OCI-LY3 (cell line): ENCODE results near the gene TREH.

Experiments
- EZH2phosphoT487 ChIP-seq: fragments of 200-600 bp; shearing (Covaris generic); IDR thresholded peaks from 2 replicates; pipeline ENCODE4 v1.6.1; 2018; ENCODE audit warnings: antibody characterized with exemption, mixed run types, low read depth
- TF ChIP-seq, protein P1 (sequence below): fragments of 200-600, 300-600 bp; sonication (generic); IDR thresholded peaks from 2 replicates; pipeline ENCODE4 v1.5.1; 2014; ENCODE audit warnings: antibody characterized with exemption, low read length, low read depth

- TF ChIP-seq, protein P1, sequence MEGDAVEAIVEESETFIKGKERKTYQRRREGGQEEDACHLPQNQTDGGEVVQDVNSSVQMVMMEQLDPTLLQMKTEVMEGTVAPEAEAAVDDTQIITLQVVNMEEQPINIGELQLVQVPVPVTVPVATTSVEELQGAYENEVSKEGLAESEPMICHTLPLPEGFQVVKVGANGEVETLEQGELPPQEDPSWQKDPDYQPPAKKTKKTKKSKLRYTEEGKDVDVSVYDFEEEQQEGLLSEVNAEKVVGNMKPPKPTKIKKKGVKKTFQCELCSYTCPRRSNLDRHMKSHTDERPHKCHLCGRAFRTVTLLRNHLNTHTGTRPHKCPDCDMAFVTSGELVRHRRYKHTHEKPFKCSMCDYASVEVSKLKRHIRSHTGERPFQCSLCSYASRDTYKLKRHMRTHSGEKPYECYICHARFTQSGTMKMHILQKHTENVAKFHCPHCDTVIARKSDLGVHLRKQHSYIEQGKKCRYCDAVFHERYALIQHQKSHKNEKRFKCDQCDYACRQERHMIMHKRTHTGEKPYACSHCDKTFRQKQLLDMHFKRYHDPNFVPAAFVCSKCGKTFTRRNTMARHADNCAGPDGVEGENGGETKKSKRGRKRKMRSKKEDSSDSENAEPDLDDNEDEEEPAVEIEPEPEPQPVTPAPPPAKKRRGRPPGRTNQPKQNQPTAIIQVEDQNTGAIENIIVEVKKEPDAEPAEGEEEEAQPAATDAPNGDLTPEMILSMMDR: no peak
- no peak for TF ChIP-seq EZH2phosphoT487
These were observed 36.4 kb upstream of the TREH start for GRCh38 chr11:118715837-118716260.
